CD14-positive monocyte (primary cell): ENCODE results near the gene PFAS. TPM values are rescaled to one million over a fixed set of nuclear protein-coding genes. Genes with fewer than 3 reads are reported as not detected.
A peak's percentile ranks its signal among the peaks of the same experiment; 100 is the strongest.

Experiments used
- DNase-seq, 3 donors: peaks; one replicate each; pipeline ENCODE4 v3.0.0-alpha.2; 2011 to 2022
- H2AFZ ChIP-seq: 2 replicates; pipeline ENCODE4 v1.6.0; 2012; ENCODE audit warnings: mild to moderate bottlenecking, low read depth, low read length, inconsistent platforms; ENCODE audit not compliant: insufficient read depth, poor library complexity, severe bottlenecking
- H3K27ac ChIP-seq, 2 donors: 1 replicate in 1 of 2; 2 replicates in 1 of 2; pipeline ENCODE4 v1.5.1; 2012 to 2013; ENCODE audit warnings: low read length in 2 of 2, control low read depth in 1 of 2, inconsistent platforms in 1 of 2, low read depth in 1 of 2, mild to moderate bottlenecking in 1 of 2
- H3K27me3 ChIP-seq, 2 donors: one replicate each; pipeline versions ENCODE4 v1.6.0 to v1.6.1; 2011 to 2013; ENCODE audit warnings: low read length in 2 of 2; ENCODE audit not compliant: control insufficient read depth in 2 of 2, insufficient read depth in 2 of 2
- H3K36me3 ChIP-seq, 2 donors: replicated peaks in 1 of 2; 1 replicate in 1 of 2; 2 replicates in 1 of 2; pipeline versions ENCODE4 v1.5.1 to v1.6.1; 2012 to 2013; ENCODE audit warnings: low read length in 2 of 2, control low read depth in 1 of 2, inconsistent platforms in 1 of 2, mild to moderate bottlenecking in 1 of 2; ENCODE audit not compliant: insufficient read depth in 2 of 2, control insufficient read depth in 1 of 2
- H3K4me1 ChIP-seq, 2 donors: 1 replicate in 1 of 2; 2 replicates in 1 of 2; pipeline versions ENCODE4 v1.5.1 to v1.6.1; 2012 to 2013; ENCODE audit warnings: low read length in 2 of 2, control low read depth in 1 of 2, inconsistent platforms in 1 of 2, mild to moderate bottlenecking in 1 of 2, moderate library complexity in 1 of 2; ENCODE audit not compliant: insufficient read depth in 2 of 2, control insufficient read depth in 1 of 2
- H3K4me2 ChIP-seq: replicated peaks from 2 replicates; pipeline ENCODE3; 2012; ENCODE audit warnings: low read length, moderate library complexity, mild to moderate bottlenecking; ENCODE audit not compliant: poor library complexity, severe bottlenecking; ENCODE audit errors: extremely low read depth
- H3K4me3 ChIP-seq, 3 experiments: fragments of 200-600 bp in 1 of 3; sonication (generic) in 1 of 3; replicated peaks in 1 of 3; 1 replicate in 2 of 3; 2 replicates in 1 of 3; pipeline ENCODE4 v1.5.1; 2011 to 2013; ENCODE audit warnings: low read length in 3 of 3, mild to moderate bottlenecking in 3 of 3, control low read depth in 2 of 3, low read depth in 2 of 3, inconsistent platforms in 1 of 3, moderate library complexity in 1 of 3
- H3K79me2 ChIP-seq: 2 replicates; pipeline ENCODE4 v1.6.0; 2012; ENCODE audit warnings: mild to moderate bottlenecking, control low read depth, inconsistent platforms, low read length, moderate library complexity; ENCODE audit not compliant: insufficient read depth
- H3K9ac ChIP-seq: 2 replicates; pipeline ENCODE4 v1.6.0; 2017; ENCODE audit warnings: low read length, mild to moderate bottlenecking; ENCODE audit not compliant: insufficient read depth, poor library complexity, severe bottlenecking
- H3K9me3 ChIP-seq, 2 donors: replicated peaks in 1 of 2; 1 replicate in 1 of 2; 2 replicates in 1 of 2; pipeline versions ENCODE4 v1.5.1 to v1.6.1; 2012 to 2013; ENCODE audit warnings: low read length in 2 of 2, control low read depth in 1 of 2; ENCODE audit not compliant: control insufficient read depth in 1 of 2, insufficient read depth in 1 of 2
- H4K20me1 ChIP-seq: 2 replicates; pipeline ENCODE4 v1.6.0; 2012; ENCODE audit warnings: mild to moderate bottlenecking, low read length, control low read depth, moderate library complexity; ENCODE audit not compliant: insufficient read depth
- H3K27ac Mint-ChIP-seq, 7 donors: one replicate each; pipeline ENCODE4 v1.8.0; 2020; ENCODE audit warnings: mild to moderate bottlenecking in 7 of 7, mixed read lengths in 7 of 7, moderate library complexity in 6 of 7, inconsistent platforms in 2 of 7
- H3K27me3 Mint-ChIP-seq, 3 donors: one replicate each; pipeline ENCODE4 v1.8.0; 2021 to 2022; ENCODE audit warnings: low read depth in 3 of 3, mild to moderate bottlenecking in 3 of 3, mixed read lengths in 3 of 3, moderate library complexity in 3 of 3, inconsistent platforms in 1 of 3
- H3K36me3 Mint-ChIP-seq, 2 donors: one replicate each; pipeline ENCODE4 v1.8.0; 2020; ENCODE audit warnings: mixed read lengths in 2 of 2, inconsistent platforms in 1 of 2, mild to moderate bottlenecking in 1 of 2
- H3K4me1 Mint-ChIP-seq: one replicate; pipeline ENCODE4 v1.8.0; 2020; ENCODE audit warnings: mild to moderate bottlenecking, mixed read lengths
- H3K4me3 Mint-ChIP-seq, 2 donors: one replicate each; pipeline ENCODE4 v1.8.0; 2020; ENCODE audit warnings: mild to moderate bottlenecking in 2 of 2, mixed read lengths in 2 of 2, moderate library complexity in 1 of 2
- H3K9me3 Mint-ChIP-seq, 7 donors: one replicate each; pipeline ENCODE4 v1.8.0; 2020 to 2022; ENCODE audit warnings: mixed read lengths in 7 of 7, mild to moderate bottlenecking in 6 of 7, moderate library complexity in 6 of 7, inconsistent platforms in 2 of 7
- CTCF ChIP-seq: fragments of 200-600 bp; IDR thresholded peaks from one replicate; pipeline ENCODE4 v1.8.0; 2022; ENCODE audit warnings: antibody characterized with exemption, mild to moderate bottlenecking
- WGBS: methylation state at CpG from one replicate; pipeline ENCODE4 v1.1.5; 2013; ENCODE audit warnings: missing lambda C conversion rate; ENCODE audit not compliant: insufficient coverage; 5-methylcytosine and 5-hydroxymethylcytosine counted together
- intact Hi-C, 2 donors: fragments of 100-400 bp; cut with micrococcal nuclease; formaldehyde crosslinking; loops; one replicate each; pipeline versions ENCODE4 v1.15.0 to v1.15.1; 2023
- polyA plus RNA-seq, 3 donors: library from polyadenylated mRNA; depleted of rRNA in 1 of 3; unstranded in 2 of 3; stranded (reverse) in 1 of 3; fragments of 300-500 nt in 2 of 3; fragments of >200 nt in 1 of 3; fragmentation: Illumina TruSeq in 2 of 3; gene quantifications; 1 replicate in 2 of 3; 2 replicates in 1 of 3; pipeline ENCODE4 v1.2.3, GENCODE V29; 2012 to 2021

Gene PFAS
- polyA plus RNA-seq, 3 donors: 4.1 to 12.8 (median 4.4) TPM

- 0% methylated on average over 8 of the region's 9 CpGs for WGBS
- H4K20me1 ChIP-seq: peaks cover 13% of the 10 kb centered on the region
Observed at GRCh38 chr17:8222380-8222629, 26.8 kb upstream of the PFAS start.

More at GRCh38 chr17:8222380-8222629, 26.8 kb upstream of the PFAS start:
- H3K27ac ChIP-seq: peak overlapping the region; percentile 93 to 94
- H3K4me1 ChIP-seq: peaks cover 35 to 45% of the 10 kb centered on the region in 2 donors
- no peak for TF ChIP-seq CTCF
- H3K9me3 ChIP-seq: no peaks in the 10 kb centered on the region
- peak overlapping the region; percentile 98 to 99 (median 98) for H3K27ac Mint-ChIP-seq
- peak; percentile 88 to 94 (median 88) for DNase-seq
- H3K27me3 Mint-ChIP-seq: peaks cover 0 to 5% (median 0%) of the 10 kb centered on the region in 3 donors
- peak overlapping the region; percentile 74 to 96 (median 93) for H3K4me3 ChIP-seq
- H3K4me1 Mint-ChIP-seq: peaks cover 46% of the 10 kb centered on the region
- H3K36me3 Mint-ChIP-seq: peaks cover 26 to 29% of the 10 kb centered on the region in 2 donors
- H3K4me2 ChIP-seq: peak overlapping the region; percentile 84
- peaks cover 10 to 24% of the 10 kb centered on the region in 2 donors for H3K36me3 ChIP-seq
- H3K27me3 ChIP-seq: no peaks in the 10 kb centered on the region
- H3K9me3 Mint-ChIP-seq: peaks cover 0 to 3% (median 0%) of the 10 kb centered on the region in 7 donors
- intact Hi-C loops: loop anchor here (2.0 to 5.0 kb wide), 6 partner anchors 24 to 105 kb away; partner anchors contain the start of genes ALOXE3 (in 1 of the 2), BORCS6 (in 1 of the 2), CTC1 (in 1 of the 2) and PFAS (in 1 of the 2)
- peak overlapping the region; percentile 88 for H3K9ac ChIP-seq
- peak overlapping the region; percentile 84 for H2AFZ ChIP-seq
- peaks cover 34% of the 10 kb centered on the region for H3K79me2 ChIP-seq
- peak overlapping the region; percentile 96 to 98 for H3K4me3 Mint-ChIP-seq
